Measurements from ENCODE around the gene AFG3L2. TPM values are rescaled to one million over a fixed set of nuclear protein-coding genes. Genes with fewer than 3 reads are reported as not detected.
A peak's percentile ranks its signal among the peaks of the same experiment; 100 is the strongest.

The AFG3L2 gene
- total RNA-seq, 1 donor from 2014 or later, result 66.8 TPM

DNA sequence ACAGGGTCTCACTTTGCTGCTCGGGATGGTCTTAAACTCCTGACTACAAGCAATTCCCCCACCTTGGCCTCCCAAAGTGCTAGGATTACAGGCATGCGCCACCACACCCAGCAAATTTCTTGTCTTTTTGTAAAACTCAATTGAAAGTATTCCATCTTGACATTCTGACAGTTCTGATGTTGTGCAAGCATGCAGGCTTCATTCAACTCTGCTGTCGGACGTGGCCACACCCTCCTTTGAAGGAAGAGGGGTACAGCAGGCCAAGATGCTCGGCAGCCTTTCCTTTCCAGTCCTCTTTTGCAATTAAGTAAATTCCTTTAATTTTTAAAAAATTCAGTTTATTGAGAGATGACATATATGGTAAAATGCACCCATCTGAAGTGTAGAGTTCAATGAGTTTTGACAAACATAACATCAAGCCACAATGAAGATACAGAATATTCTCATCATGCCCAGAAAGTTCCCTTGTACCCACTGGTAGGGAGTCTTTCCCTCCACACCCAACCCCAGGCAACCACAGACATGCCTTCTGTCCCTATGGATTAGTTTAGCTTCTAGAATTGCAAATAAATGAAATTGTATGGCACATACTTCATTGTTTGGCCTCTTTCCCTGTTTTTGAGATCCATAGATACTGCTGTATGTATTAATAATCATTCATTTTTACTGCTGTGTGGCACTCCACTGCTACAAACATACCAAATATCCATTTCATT is 35.9 kb downstream of the AFG3L2 start:
- no peak overlapping the region for H3K4me3 Mint-ChIP-seq
- no peaks in the 10 kb centered on the region for H3K27me3 Mint-ChIP-seq (ENCODE audit: insufficient read depth)
- no peaks in the 10 kb centered on the region for H3K4me1 Mint-ChIP-seq (ENCODE audit: low read depth)
- no peaks in the 10 kb centered on the region for H3K9me3 Mint-ChIP-seq
- intact Hi-C loops (cut with micrococcal nuclease), result no loop called here
- no peak for DNase-seq (ENCODE audit: low spot score)
- peaks cover 45% of the 10 kb centered on the region for H3K36me3 Mint-ChIP-seq (ENCODE audit: low read depth)
- H3K27ac Mint-ChIP-seq, result no peak overlapping the region

- no peaks in the 10 kb centered on the region for H3K27me3 Mint-ChIP-seq (ENCODE audit: insufficient read depth)
These were observed 38.6 kb downstream of the AFG3L2 start for GRCh38 chr18:12338382-12338781.

DNA sequence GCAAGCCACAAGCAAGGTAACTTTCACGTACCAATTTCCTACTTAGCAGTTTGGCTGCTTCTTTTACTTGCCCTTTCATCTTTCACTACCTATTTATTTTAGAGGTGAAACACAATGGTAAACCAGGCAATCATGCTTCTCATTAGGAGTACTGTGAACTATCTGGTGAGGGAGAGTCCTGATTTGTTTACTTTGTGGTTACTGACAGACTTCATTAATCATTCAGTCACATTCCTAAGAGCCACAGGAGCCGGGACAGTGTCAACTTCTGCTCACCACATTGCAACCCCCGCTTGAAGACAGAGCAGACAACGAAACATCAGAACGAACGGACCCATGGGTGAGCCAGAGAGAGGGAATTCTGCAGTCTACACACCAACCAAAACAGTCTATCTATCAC is 40.1 kb downstream of the AFG3L2 start:
- H3K27ac Mint-ChIP-seq, result no peak overlapping the region
- intact Hi-C loops (cut with micrococcal nuclease), result no loop called here
- peaks cover 27% of the 10 kb centered on the region for H3K36me3 Mint-ChIP-seq (ENCODE audit: low read depth)

More at GRCh38 chr18:12338382-12338781, 38.6 kb downstream of the AFG3L2 start:
- Mint-ChIP-seq H3K4me3 (no peak overlapping the region), H3K36me3 (ENCODE audit: low read depth) (peaks cover 37% of the 10 kb centered on the region), H3K9me3 (no peaks in the 10 kb centered on the region), H3K4me1 (ENCODE audit: low read depth) (no peaks in the 10 kb centered on the region), H3K27ac (no peak overlapping the region)
- no peak for DNase-seq (ENCODE audit: low spot score)
- intact Hi-C loops (cut with micrococcal nuclease), result no loop called here

GRCh38 chr18:12336171-12336613 is 40.8 kb downstream of the AFG3L2 start:
- no peak for DNase-seq (ENCODE audit: low spot score)
- Mint-ChIP-seq H3K4me3 (no peak overlapping the region), H3K27me3 (ENCODE audit: insufficient read depth) (no peaks in the 10 kb centered on the region), H3K36me3 (ENCODE audit: low read depth) (peaks cover 25% of the 10 kb centered on the region), H3K4me1 (ENCODE audit: low read depth) (no peaks in the 10 kb centered on the region), H3K27ac (no peak overlapping the region), H3K9me3 (no peaks in the 10 kb centered on the region)
- intact Hi-C loops (cut with micrococcal nuclease), result no loop called here

More for the DNA sequence above, 40.1 kb downstream of the AFG3L2 start:
- Mint-ChIP-seq H3K27me3 (ENCODE audit: insufficient read depth) (no peaks in the 10 kb centered on the region), H3K4me1 (ENCODE audit: low read depth) (no peaks in the 10 kb centered on the region), H3K4me3 (no peak overlapping the region), H3K9me3 (no peaks in the 10 kb centered on the region)
- no peak for DNase-seq (ENCODE audit: low spot score)

GRCh38 chr18:12335503-12335902 is 41.5 kb downstream of the AFG3L2 start:
- H3K27ac Mint-ChIP-seq, result no peak overlapping the region
- no peaks in the 10 kb centered on the region for H3K4me1 Mint-ChIP-seq (ENCODE audit: low read depth)
- no peak for DNase-seq (ENCODE audit: low spot score)
- no peak overlapping the region for H3K4me3 Mint-ChIP-seq
- intact Hi-C loops (cut with micrococcal nuclease), result no loop called here
- no peaks in the 10 kb centered on the region for H3K27me3 Mint-ChIP-seq (ENCODE audit: insufficient read depth)
- H3K9me3 Mint-ChIP-seq, result no peaks in the 10 kb centered on the region
- H3K36me3 Mint-ChIP-seq (ENCODE audit: low read depth), result peaks cover 25% of the 10 kb centered on the region

GRCh38 chr18:12334863-12335262 is 42.2 kb downstream of the AFG3L2 start:
- intact Hi-C loops (cut with micrococcal nuclease), result no loop called here
- Mint-ChIP-seq H3K36me3 (ENCODE audit: low read depth) (peaks cover 22% of the 10 kb centered on the region), H3K4me1 (ENCODE audit: low read depth) (no peaks in the 10 kb centered on the region), H3K27ac (no peak overlapping the region), H3K9me3 (no peaks in the 10 kb centered on the region), H3K27me3 (ENCODE audit: insufficient read depth) (no peaks in the 10 kb centered on the region), H3K4me3 (no peak overlapping the region)
- DNase-seq (ENCODE audit: low spot score), result no peak

DNA sequence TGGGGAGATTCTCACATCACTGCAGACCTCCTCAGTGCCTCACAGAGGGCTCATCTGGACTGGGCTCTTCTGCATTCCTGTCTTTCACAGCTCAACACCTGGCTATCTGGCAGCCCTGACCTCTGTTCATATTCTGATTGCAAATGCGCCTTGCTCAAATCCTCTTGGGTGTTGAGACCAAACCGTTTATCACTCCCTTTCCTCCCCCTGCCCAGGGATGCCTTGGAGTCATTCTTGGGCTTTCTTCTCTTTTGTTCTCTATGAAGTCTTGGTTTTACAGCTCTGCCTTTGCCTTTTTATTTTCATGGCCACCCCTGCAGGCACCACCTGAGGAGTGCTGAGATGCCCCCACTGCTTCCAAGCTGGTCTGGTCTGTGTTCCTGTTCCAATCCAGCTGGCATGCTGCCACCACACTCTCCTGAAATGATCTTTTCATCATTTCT is 42.6 kb downstream of the AFG3L2 start:
- Mint-ChIP-seq H3K27me3 (ENCODE audit: insufficient read depth) (no peaks in the 10 kb centered on the region), H3K27ac (no peak overlapping the region), H3K4me3 (no peak overlapping the region), H3K4me1 (ENCODE audit: low read depth) (no peaks in the 10 kb centered on the region), H3K9me3 (no peaks in the 10 kb centered on the region), H3K36me3 (ENCODE audit: low read depth) (peaks cover 24% of the 10 kb centered on the region)
- DNase-seq (ENCODE audit: low spot score), result no peak
- intact Hi-C loops (cut with micrococcal nuclease), result no loop called here

GRCh38 chr18:12333506-12334290 is 43.3 kb downstream of the AFG3L2 start:
- DNase-seq (ENCODE audit: low spot score), result no peak
- peaks cover 24% of the 10 kb centered on the region for H3K36me3 Mint-ChIP-seq (ENCODE audit: low read depth)
- H3K27ac Mint-ChIP-seq, result no peak overlapping the region
- intact Hi-C loops (cut with micrococcal nuclease), result no loop called here
- no peak overlapping the region for H3K4me3 Mint-ChIP-seq
- H3K9me3 Mint-ChIP-seq, result no peaks in the 10 kb centered on the region
- no peaks in the 10 kb centered on the region for H3K4me1 Mint-ChIP-seq (ENCODE audit: low read depth)
- no peaks in the 10 kb centered on the region for H3K27me3 Mint-ChIP-seq (ENCODE audit: insufficient read depth)

DNA sequence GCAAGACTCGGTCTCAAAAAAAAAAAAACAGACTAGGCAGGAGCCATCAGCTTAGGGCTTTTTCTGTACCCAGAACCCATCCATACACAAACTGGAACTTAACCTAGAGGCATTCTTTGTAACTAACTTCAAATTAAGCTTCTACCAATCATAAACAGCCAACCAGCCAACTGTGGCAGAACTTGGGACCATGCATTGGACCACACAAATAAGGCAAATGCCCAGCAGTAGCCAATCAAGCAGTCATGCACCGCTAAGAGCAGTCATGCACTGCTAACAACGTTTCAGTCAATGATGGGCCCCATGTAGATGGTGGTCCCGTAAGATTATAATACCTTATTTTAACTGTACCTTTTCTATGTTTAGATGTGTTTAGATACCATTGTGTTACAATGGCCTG is 46.3 kb downstream of the AFG3L2 start:
- no peak overlapping the region for H3K27ac Mint-ChIP-seq
- intact Hi-C loops (cut with micrococcal nuclease), result no loop called here
- H3K4me3 Mint-ChIP-seq, result no peak overlapping the region
- H3K27me3 Mint-ChIP-seq (ENCODE audit: insufficient read depth), result no peaks in the 10 kb centered on the region
- no peaks in the 10 kb centered on the region for H3K9me3 Mint-ChIP-seq
- DNase-seq (ENCODE audit: low spot score), result no peak
- H3K4me1 Mint-ChIP-seq (ENCODE audit: low read depth), result peaks cover 15% of the 10 kb centered on the region
- H3K36me3 Mint-ChIP-seq (ENCODE audit: low read depth), result peaks cover 34% of the 10 kb centered on the region

- H3K9me3 Mint-ChIP-seq, result no peaks in the 10 kb centered on the region
- no peaks in the 10 kb centered on the region for H3K27me3 Mint-ChIP-seq (ENCODE audit: insufficient read depth)
- H3K4me3 Mint-ChIP-seq, result no peak overlapping the region
- H3K36me3 Mint-ChIP-seq (ENCODE audit: low read depth), result peaks cover 30% of the 10 kb centered on the region
- H3K27ac Mint-ChIP-seq, result no peak overlapping the region
- intact Hi-C loops (cut with micrococcal nuclease), result loop anchor here (2.0 kb wide), 2 partner anchors 20 to 48 kb away; partner anchors contain the start of genes AFG3L2 and TUBB6
- peaks cover 15% of the 10 kb centered on the region for H3K4me1 Mint-ChIP-seq (ENCODE audit: low read depth)
- no peak for DNase-seq (ENCODE audit: low spot score)
These were observed 47.8 kb downstream of the AFG3L2 start for GRCh38 chr18:12329125-12329698.

- DNase-seq (ENCODE audit: low spot score), result no peak
- intact Hi-C loops (cut with micrococcal nuclease), result loop anchor here (1.0 to 2.0 kb wide), 3 partner anchors 20 to 332 kb away; partner anchors contain the start of genes AFG3L2 and TUBB6
- no peaks in the 10 kb centered on the region for H3K9me3 Mint-ChIP-seq
- no peak overlapping the region for H3K4me3 Mint-ChIP-seq
- peaks cover 15% of the 10 kb centered on the region for H3K4me1 Mint-ChIP-seq (ENCODE audit: low read depth)
- H3K27me3 Mint-ChIP-seq (ENCODE audit: insufficient read depth), result no peaks in the 10 kb centered on the region
- peaks cover 30% of the 10 kb centered on the region for H3K36me3 Mint-ChIP-seq (ENCODE audit: low read depth)
- no peak overlapping the region for H3K27ac Mint-ChIP-seq
These were observed 48.7 kb downstream of the AFG3L2 start for GRCh38 chr18:12328179-12328823.

GRCh38 chr18:12327510-12328178 is 49.4 kb downstream of the AFG3L2 start:
- intact Hi-C loops (cut with micrococcal nuclease), result loop anchor here (1.0 to 2.0 kb wide), 3 partner anchors 19 to 333 kb away; partner anchors contain the start of genes AFG3L2 and TUBB6
- no peaks in the 10 kb centered on the region for H3K27me3 Mint-ChIP-seq (ENCODE audit: insufficient read depth)
- peaks cover 30% of the 10 kb centered on the region for H3K36me3 Mint-ChIP-seq (ENCODE audit: low read depth)
- H3K4me3 Mint-ChIP-seq, result no peak overlapping the region
- peak; percentile 62 for DNase-seq (ENCODE audit: low spot score)
- H3K4me1 Mint-ChIP-seq (ENCODE audit: low read depth), result peaks cover 15% of the 10 kb centered on the region
- no peaks in the 10 kb centered on the region for H3K9me3 Mint-ChIP-seq
- peak overlapping the region; percentile 27 for H3K27ac Mint-ChIP-seq
